Measurements from ENCODE around the gene ASB3. TPM values are rescaled to one million over a fixed set of nuclear protein-coding genes. Genes with fewer than 3 reads are reported as not detected.
"Not testable (repeated sequence)": the region's sequence is repeated elsewhere in the genome, so short reads cannot be mapped to it uniquely, and the experiment has no call there.

The ASB3 gene
- total and polyA plus RNA-seq, 2 experiments from 2014 or later, result 34.4 to 36.5 TPM

- TF ChIP-seq, protein P1, sequence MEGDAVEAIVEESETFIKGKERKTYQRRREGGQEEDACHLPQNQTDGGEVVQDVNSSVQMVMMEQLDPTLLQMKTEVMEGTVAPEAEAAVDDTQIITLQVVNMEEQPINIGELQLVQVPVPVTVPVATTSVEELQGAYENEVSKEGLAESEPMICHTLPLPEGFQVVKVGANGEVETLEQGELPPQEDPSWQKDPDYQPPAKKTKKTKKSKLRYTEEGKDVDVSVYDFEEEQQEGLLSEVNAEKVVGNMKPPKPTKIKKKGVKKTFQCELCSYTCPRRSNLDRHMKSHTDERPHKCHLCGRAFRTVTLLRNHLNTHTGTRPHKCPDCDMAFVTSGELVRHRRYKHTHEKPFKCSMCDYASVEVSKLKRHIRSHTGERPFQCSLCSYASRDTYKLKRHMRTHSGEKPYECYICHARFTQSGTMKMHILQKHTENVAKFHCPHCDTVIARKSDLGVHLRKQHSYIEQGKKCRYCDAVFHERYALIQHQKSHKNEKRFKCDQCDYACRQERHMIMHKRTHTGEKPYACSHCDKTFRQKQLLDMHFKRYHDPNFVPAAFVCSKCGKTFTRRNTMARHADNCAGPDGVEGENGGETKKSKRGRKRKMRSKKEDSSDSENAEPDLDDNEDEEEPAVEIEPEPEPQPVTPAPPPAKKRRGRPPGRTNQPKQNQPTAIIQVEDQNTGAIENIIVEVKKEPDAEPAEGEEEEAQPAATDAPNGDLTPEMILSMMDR (IDR thresholded peaks at IDR 0.05; ENCODE audit: low read depth, low read length), result no peak
- Histone ChIP-seq H3K27ac (peak overlapping the region; percentile 48), H3K9me3 (ENCODE audit: low read depth) (no peaks in the 10 kb centered on the region), H3K4me1 (ENCODE audit: low read depth) (no peaks in the 10 kb centered on the region), H3K36me3 (no peaks in the 10 kb centered on the region), H3K27me3 (no peaks in the 10 kb centered on the region), H3K4me3 (no peak overlapping the region)
- peak in 1 of 2 donors; percentile 48 for DNase-seq (ENCODE audit: low read depth in 1 of 2, low spot score in 1 of 2)
Observed at GRCh38 chr2:53826587-53827397, 40.0 kb upstream of the ASB3 start.

- Histone ChIP-seq H3K27ac (no peak overlapping the region), H3K4me3 (no peak overlapping the region), H3K36me3 (no peaks in the 10 kb centered on the region), H3K4me1 (ENCODE audit: low read depth) (no peaks in the 10 kb centered on the region), H3K27me3 (no peaks in the 10 kb centered on the region), H3K9me3 (ENCODE audit: low read depth) (no peaks in the 10 kb centered on the region)
- TF ChIP-seq, protein P1 (IDR thresholded peaks at IDR 0.05; ENCODE audit: low read depth, low read length), result no peak
- DNase-seq (ENCODE audit: low read depth in 1 of 2, low spot score in 1 of 2), result no peak
Observed at GRCh38 chr2:53826030-53826410, 39.3 kb upstream of the ASB3 start.

DNA sequence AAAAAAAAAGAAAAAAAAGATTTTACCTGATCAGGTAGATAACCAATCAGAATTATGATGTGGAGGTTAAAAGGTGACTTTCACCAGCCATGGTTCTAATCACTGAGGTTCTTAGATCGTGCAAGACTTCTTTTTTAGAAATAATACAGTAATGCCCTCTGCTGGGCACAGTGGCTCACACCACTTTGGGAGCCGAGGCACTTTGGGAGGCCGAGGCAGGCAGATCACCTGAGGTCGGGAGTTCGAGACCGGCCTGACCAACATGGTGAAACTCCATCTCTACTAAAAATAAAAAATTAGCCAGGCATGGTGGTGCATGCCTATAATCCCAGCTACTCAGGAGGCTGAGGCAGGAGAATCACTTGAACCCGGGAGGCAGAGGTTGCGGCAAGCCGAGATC is 36.9 kb upstream of the ASB3 start:
- H3K27ac ChIP-seq; H3K4me3 ChIP-seq; H3K4me1 ChIP-seq (ENCODE audit: low read depth); H3K36me3 ChIP-seq; H3K27me3 ChIP-seq; H3K9me3 ChIP-seq (ENCODE audit: low read depth): not testable (repeated sequence)
- peak in 1 of 2 donors; percentile 6 for DNase-seq (ENCODE audit: low read depth in 1 of 2, low spot score in 1 of 2)
- TF ChIP-seq, protein P1 (IDR thresholded peaks at IDR 0.05; ENCODE audit: low read depth, low read length), result peak; percentile 12

- no peak for DNase-seq (ENCODE audit: low read depth in 1 of 2, low spot score in 1 of 2)
- Histone ChIP-seq H3K27me3 (no peaks in the 10 kb centered on the region), H3K36me3 (peaks cover 4% of the 10 kb centered on the region), H3K4me3 (no peak overlapping the region), H3K4me1 (ENCODE audit: low read depth) (no peaks in the 10 kb centered on the region), H3K27ac (no peak overlapping the region), H3K9me3 (ENCODE audit: low read depth) (no peaks in the 10 kb centered on the region)
- TF ChIP-seq, protein P1 (IDR thresholded peaks at IDR 0.05; ENCODE audit: low read depth, low read length), result no peak
Observed at GRCh38 chr2:53821810-53822209, 35.1 kb upstream of the ASB3 start.

GRCh38 chr2:53820711-53821110 is 34.0 kb upstream of the ASB3 start:
- peaks cover 13% of the 10 kb centered on the region for H3K36me3 ChIP-seq
- no peaks in the 10 kb centered on the region for H3K27me3 ChIP-seq
- no peaks in the 10 kb centered on the region for H3K9me3 ChIP-seq (ENCODE audit: low read depth)
- no peak for DNase-seq (ENCODE audit: low read depth in 1 of 2, low spot score in 1 of 2)
- H3K4me3 ChIP-seq, result no peak overlapping the region
- H3K4me1 ChIP-seq (ENCODE audit: low read depth), result no peaks in the 10 kb centered on the region
- H3K27ac ChIP-seq, result no peak overlapping the region
- TF ChIP-seq, protein P1 (IDR thresholded peaks at IDR 0.05; ENCODE audit: low read depth, low read length), result no peak

Data from cardiac muscle cell (in vitro differentiated cells and primary cell).